HG03066 (cell line): Measurements from ENCODE around the gene PIAS3.
"Not testable (repeated sequence)": the region's sequence is repeated elsewhere in the genome, so short reads cannot be mapped to it uniquely, and the experiment has no call there.

Source experiments
- ATAC-seq: cut with Tn5 transposase; IDR thresholded peaks from one replicate; pipeline ENCODE4 v1.9.1; 2021; ENCODE audit warnings: low read depth; ENCODE audit not compliant: unreplicated experiment

PIAS3 gene

DNA sequence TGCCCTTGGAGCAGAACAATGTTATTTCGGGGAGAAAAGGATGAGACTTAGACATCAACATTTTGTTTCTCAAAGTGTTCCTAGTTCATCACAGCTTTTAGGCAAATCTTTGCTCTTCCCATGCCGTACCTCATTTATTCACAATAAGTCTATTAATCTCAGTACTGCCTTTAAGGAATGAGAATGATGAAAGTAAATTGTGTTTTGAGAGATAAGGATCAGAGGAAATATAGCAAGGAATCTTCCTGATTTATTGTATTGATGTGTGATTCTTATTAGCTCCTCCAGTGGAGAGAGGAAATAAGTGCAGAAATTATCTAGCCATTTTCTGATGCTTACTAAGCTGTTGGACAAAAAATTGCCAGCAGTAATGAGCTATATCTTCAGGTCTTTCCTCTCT, 32.9 kb downstream of the PIAS3 start:
- ATAC-seq = no peak

- ATAC-seq = no peak
Observed at GRCh38 chr1:145824499-145824842, 34.4 kb downstream of the PIAS3 start.

DNA sequence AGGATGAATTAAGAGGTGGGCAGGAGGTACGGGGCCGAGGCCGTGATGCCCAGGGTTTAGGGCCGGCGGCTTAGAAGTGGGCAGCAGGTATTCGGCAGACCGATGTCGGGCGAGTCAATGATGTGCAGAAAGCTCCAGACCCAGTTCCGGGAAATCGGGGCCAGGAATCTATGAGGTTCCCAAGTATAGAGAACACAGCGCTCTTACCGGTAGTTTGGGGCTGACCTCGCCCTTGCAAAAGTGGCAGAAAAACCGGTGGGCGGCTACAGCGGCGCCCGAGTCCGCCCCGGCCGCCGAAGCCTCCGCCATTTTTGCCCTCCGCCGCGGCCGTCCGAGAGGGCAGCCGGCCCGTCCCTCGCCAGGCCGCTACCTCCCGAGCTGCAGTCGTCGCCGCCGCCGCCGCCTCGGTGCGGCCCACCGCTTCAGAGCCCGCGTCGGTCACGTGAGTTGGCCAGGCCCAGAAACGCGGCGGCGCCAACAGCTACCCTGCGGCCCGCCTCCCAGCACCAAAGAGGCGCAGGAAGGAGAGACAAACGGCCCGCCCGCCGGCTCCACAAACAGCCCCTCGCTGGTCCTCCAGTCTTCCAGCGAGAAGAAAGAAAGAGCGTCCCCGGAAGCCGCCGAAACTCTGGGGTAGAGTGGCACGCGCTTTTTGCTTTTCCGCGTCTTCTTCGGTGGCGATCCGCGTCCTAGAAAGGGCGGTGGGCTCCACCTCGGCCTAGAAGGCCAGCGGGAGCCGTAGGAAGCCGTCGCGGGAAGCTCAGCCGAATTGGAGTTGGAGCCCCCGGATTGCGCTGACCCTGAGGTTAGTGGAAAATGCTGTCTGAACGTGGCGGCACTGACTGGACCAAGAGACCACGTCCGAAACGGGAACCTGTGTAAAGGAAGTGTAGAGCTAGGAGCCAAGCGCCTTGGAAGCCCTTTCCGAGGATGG, 35.0 kb downstream of the PIAS3 start, which contains the start of the genes POLR3C and RNF115:
Gene POLR3C (plus strand): TSS at position 636 of the 934 bp plus-strand sequence. CDS start 1,577 bp downstream, outside the sequence.
Gene RNF115 (minus strand): TSS at position 531 of the 934 bp plus-strand sequence. CDS start 222 bp downstream, at position 309.
- ATAC-seq = peak; percentile 74

DNA sequence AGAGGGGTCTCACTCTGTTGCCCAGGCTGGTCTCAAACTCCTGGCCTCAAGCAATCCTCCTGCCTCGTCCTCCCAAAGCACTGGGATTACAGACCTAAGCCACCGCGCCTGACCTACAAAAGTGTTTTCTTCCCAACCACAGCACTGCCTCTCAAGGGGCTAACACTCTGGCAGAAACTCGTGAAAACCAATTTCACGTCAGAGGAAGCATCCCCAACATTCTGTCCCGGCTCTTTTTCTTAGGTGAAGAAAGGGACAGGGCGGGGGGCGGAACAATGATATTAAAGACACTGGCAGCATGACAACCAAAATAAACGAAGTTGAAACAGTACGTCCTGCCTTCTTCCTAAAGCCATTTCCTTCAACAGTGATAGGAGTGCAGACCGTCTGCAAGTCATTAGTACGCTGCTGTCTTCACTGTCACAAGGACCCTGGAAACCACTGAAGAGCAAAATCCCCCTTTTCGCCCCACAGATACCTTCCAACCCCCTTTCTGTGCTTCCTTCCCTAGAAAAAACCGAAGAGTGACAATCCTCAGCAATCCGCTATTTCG, 36.0 kb downstream of the PIAS3 start:
- ATAC-seq = not testable (repeated sequence)

DNA sequence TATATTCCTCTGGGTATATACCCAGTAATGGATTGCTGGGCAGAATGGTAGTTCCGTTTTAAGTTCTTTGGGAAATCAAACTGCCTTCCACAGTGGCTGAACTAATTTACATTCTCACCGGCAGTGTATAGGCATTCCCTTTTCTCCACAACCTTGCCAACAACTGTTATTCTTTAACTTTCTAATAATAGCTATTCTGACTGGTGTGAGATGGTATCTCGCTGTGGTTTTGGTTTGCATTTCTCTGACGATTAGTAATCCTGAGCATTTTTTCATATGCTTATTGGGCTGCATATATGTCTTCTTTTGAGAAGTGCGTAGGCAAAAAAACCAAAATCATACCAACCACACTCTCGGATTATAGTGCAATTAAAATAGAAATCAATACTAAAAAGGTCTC, 40.8 kb downstream of the PIAS3 start:
- not testable (repeated sequence) for ATAC-seq

DNA sequence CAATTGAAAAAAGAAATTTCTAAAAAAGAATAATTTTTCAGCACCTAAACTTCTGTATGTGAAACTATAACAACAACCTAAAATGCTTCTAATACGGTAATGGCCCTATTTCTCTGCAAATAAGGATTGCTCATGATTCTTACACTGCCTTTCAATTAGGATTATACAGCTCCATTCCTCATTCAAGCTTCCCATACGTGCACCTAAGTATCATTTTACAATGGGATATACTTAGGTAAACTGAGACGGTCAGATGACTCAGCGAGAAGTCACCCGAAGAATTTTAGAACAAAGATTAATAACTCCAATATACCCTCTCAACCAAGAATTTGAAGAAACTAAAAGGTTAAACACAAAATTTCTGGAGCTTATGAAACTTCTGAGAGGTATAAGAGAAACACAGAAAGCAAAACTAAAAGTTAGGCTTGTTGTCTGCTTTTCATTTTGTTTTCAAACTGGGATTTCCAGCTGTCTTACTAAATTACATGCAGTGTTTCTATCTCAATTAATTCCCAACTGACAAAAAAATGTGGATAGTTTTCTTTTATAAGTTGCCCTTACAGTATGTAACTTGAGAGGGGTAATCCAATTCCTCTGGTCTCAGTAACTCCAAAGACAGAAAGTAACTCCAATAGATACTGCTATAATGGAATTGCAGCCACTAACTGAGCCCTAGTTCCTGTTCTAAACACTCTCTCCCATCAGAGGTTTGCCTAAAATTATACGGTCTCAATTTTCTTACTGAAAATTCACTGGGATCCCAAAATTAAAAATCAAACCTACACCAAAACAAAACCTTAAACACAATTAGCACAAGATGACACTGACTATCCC, 45.7 kb downstream of the PIAS3 start:
- ATAC-seq = not testable (repeated sequence)

DNA sequence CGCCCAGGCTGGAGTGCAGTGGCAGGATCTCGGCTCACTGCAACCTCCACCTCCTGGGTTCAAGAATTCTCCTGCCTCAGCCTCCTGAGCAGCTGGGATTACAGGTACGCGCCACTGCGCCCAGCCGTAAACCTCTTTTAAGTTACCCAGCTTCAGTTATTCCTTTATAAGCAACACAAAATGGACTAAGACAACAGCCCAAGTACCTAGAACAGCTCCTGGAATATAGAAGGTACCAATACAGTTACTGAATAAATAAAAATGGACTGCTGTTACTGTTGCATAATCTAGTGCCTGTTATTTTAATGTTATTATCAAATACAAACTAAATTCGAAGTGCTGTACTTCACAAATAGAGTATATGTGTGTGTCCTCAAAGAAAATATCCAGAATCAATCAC, 52.0 kb downstream of the PIAS3 start:
- ATAC-seq = no peak

GRCh38 chr1:145806408-145806807, 52.5 kb downstream of the PIAS3 start:
- ATAC-seq = no peak

- no peak for ATAC-seq
Observed at GRCh38 chr1:145805057-145805456, 53.8 kb downstream of the PIAS3 start.

DNA sequence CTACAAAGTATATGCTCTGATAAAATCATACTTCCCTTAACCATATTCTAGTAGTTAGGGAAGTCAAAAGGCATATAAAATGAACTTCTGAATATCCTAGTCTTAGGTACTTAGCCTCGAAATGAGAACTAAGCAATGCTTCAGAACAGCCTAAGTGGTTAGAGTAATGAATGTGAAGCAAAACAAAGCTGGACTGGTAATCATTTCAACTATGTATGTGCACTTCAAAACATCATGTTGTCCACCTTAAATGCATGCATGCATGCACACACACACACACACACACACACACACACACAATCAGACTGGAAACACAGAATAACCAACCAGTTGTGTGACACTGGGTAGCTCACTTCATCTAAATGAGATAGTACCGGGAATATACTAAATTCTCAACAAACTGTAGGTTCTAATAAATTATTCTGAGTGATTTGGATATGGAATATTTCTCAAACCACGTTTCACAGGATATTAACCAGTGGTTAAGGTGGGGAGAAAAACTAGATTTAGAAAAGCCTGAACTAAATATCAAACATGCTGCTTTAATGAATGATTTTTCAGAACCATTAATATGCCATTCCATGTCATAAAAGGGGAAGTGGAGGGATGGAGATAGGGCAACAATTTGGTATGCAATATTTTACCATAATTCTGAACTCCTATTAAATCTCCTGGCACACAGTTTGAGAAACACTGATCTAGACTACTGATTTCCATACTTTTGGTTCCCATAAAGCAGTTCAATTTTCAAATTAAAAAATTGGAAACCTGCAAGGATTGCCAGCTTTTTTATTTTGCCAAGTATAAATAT, 54.4 kb downstream of the PIAS3 start:
- no peak for ATAC-seq

DNA sequence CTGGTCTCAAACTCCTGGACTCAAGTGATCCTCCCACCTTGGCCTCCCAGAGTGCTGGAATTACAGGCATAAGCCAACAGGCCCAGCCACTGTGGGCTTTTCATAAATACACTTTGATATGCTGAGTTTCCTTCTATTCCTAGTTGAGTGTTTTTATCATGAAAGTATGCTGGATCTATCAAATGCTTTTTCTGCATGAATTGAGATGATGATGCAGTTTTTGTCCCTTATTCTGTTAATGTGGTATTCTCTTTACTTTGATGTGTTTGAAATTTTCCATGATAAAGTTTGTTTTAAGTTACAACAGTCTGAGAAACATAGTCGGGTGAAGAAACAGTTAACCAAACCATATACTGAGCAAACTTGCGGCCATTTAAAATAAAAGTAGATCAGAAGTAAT, 59.1 kb downstream of the PIAS3 start:
- no peak for ATAC-seq
